GM19452 (cell line): ENCODE measurements around the gene MARCHF2.
"Not testable (repeated sequence)": the region's sequence is repeated elsewhere in the genome, so short reads cannot be mapped to it uniquely, and the experiment has no call there.

ENCODE experiments used
- ATAC-seq: cut with Tn5 transposase; IDR thresholded peaks from one replicate; pipeline ENCODE4 v1.9.1; 2021; ENCODE audit not compliant: unreplicated experiment

MARCHF2 gene

GRCh38 chr19:8412783-8413628, at the start of gene MARCHF2:
Gene MARCHF2, plus strand, starts transcription at chr19:8413305. Its CDS starts 8,536 bp downstream, at chr19:8421841.
- ATAC-seq = peak; percentile 97

GRCh38 chr19:8363803-8364771, 49.0 kb upstream of the MARCHF2 start, which contains the start of gene ANGPTL4:
Gene ANGPTL4, plus strand, starts transcription at chr19:8364155. Its CDS starts 167 bp downstream, at chr19:8364322.
- ATAC-seq = no peak

GRCh38 chr19:8366121-8366581, 47.0 kb upstream of the MARCHF2 start:
- ATAC-seq = no peak

- no peak for ATAC-seq
Measured at GRCh38 chr19:8366961-8367326, 46.2 kb upstream of the MARCHF2 start.

GRCh38 chr19:8367327-8368001, 45.6 kb upstream of the MARCHF2 start:
- ATAC-seq = no peak

- no peak for ATAC-seq
Measured at GRCh38 chr19:8370176-8371010, 42.7 kb upstream of the MARCHF2 start.

GRCh38 chr19:8371011-8371804, 41.9 kb upstream of the MARCHF2 start:
- ATAC-seq = no peak

- ATAC-seq = no peak
Measured at GRCh38 chr19:8373867-8374813, 39.0 kb upstream of the MARCHF2 start.

GRCh38 chr19:8375766-8376165, 37.3 kb upstream of the MARCHF2 start:
- not testable (repeated sequence) for ATAC-seq

- not testable (repeated sequence) for ATAC-seq
Measured at GRCh38 chr19:8376373-8376974, 36.6 kb upstream of the MARCHF2 start.

GRCh38 chr19:8377598-8377997, 35.5 kb upstream of the MARCHF2 start:
- ATAC-seq = no peak

- not testable (repeated sequence) for ATAC-seq
Measured at GRCh38 chr19:8379156-8379891, 33.8 kb upstream of the MARCHF2 start.

- not testable (repeated sequence) for ATAC-seq
Measured at GRCh38 chr19:8384569-8384968, 28.5 kb upstream of the MARCHF2 start.

GRCh38 chr19:8385103-8385502, 28.0 kb upstream of the MARCHF2 start:
- ATAC-seq = not testable (repeated sequence)

- not testable (repeated sequence) for ATAC-seq
Measured at GRCh38 chr19:8385566-8385965, 27.5 kb upstream of the MARCHF2 start.

GRCh38 chr19:8386419-8386818, 26.7 kb upstream of the MARCHF2 start:
- ATAC-seq = not testable (repeated sequence)

GRCh38 chr19:8386990-8387389, 26.1 kb upstream of the MARCHF2 start:
- ATAC-seq = no peak
